Measurements from ENCODE around the gene KMT2A. TPM values are rescaled to one million over a fixed set of nuclear protein-coding genes. Genes with fewer than 3 reads are reported as not detected.

Gene KMT2A
- total RNA-seq, 2 donors from 2014 or later: 76.9 to 78.8 TPM

GRCh38 chr11:118497831-118498230 is 61.5 kb downstream of the KMT2A start:
- no peak for TF ChIP-seq CTCF (conservative IDR thresholded peaks at IDR 0.05)
- no peak overlapping the region for H3K4me3 Mint-ChIP-seq
- H3K36me3 Mint-ChIP-seq (ENCODE audit: low read depth): peaks cover 79% of the 10 kb centered on the region
- H3K36me3 ChIP-seq (ENCODE audit: control insufficient read depth, insufficient read depth, low read length): peaks cover 96% of the 10 kb centered on the region
- no peak overlapping the region for H3K27ac Mint-ChIP-seq
- no peak overlapping the region for H3K27ac ChIP-seq (ENCODE audit: low read depth, low read length)
- no peaks in the 10 kb centered on the region for H3K4me1 ChIP-seq (ENCODE audit: control insufficient read depth, insufficient read depth, low read length)
- no peak for DNase-seq
- H3K9me3 Mint-ChIP-seq: no peaks in the 10 kb centered on the region
- no peaks in the 10 kb centered on the region for H3K4me1 Mint-ChIP-seq
- WGBS, 2 experiments (ENCODE audit: insufficient coverage in 1 of 2, insufficient read length in 1 of 2): 94 to 95% methylated on average over 2 to 4 of the region's 4 CpGs
- no peaks in the 10 kb centered on the region for H3K27me3 ChIP-seq (ENCODE audit: control insufficient read depth, insufficient read depth, low read length, poor library complexity, severe bottlenecking)
- no peaks in the 10 kb centered on the region for H3K27me3 Mint-ChIP-seq (ENCODE audit: insufficient read depth)
- H3K4me3 ChIP-seq (ENCODE audit: low read length): no peak overlapping the region
- no peaks in the 10 kb centered on the region for H3K9me3 ChIP-seq (ENCODE audit: control insufficient read depth, low read length)
- no peak overlapping the region for H3K9ac ChIP-seq (ENCODE audit: extremely low read depth, low read length, poor library complexity, severe bottlenecking)

DNA sequence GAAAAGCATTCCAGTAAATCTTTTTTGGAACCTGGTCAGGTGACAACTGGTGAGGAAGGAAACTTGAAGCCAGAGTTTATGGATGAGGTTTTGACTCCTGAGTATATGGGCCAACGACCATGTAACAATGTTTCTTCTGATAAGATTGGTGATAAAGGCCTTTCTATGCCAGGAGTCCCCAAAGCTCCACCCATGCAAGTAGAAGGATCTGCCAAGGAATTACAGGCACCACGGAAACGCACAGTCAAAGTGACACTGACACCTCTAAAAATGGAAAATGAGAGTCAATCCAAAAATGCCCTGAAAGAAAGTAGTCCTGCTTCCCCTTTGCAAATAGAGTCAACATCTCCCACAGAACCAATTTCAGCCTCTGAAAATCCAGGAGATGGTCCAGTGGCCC is 66.9 kb downstream of the KMT2A start:
- Histone ChIP-seq H3K27ac (ENCODE audit: low read depth, low read length) (no peak overlapping the region), H3K9me3 (ENCODE audit: control insufficient read depth, low read length) (no peaks in the 10 kb centered on the region), H3K27me3 (ENCODE audit: control insufficient read depth, insufficient read depth, low read length, poor library complexity, severe bottlenecking) (no peaks in the 10 kb centered on the region), H3K4me3 (ENCODE audit: low read length) (no peak overlapping the region), H3K36me3 (ENCODE audit: control insufficient read depth, insufficient read depth, low read length) (peaks cover 98% of the 10 kb centered on the region), H3K4me1 (ENCODE audit: control insufficient read depth, insufficient read depth, low read length) (no peaks in the 10 kb centered on the region), H3K9ac (ENCODE audit: extremely low read depth, low read length, poor library complexity, severe bottlenecking) (no peak overlapping the region)
- H3K9me3 Mint-ChIP-seq: no peaks in the 10 kb centered on the region
- peaks cover 88% of the 10 kb centered on the region for H3K36me3 Mint-ChIP-seq (ENCODE audit: low read depth)
- no peak for TF ChIP-seq CTCF (conservative IDR thresholded peaks at IDR 0.05)
- no peaks in the 10 kb centered on the region for H3K4me1 Mint-ChIP-seq
- no peaks in the 10 kb centered on the region for H3K27me3 Mint-ChIP-seq (ENCODE audit: insufficient read depth)
- no peak overlapping the region for H3K4me3 Mint-ChIP-seq
- no peak overlapping the region for H3K27ac Mint-ChIP-seq
- 95% methylated on average over 3 of the region's 3 CpGs; no CpG with 5 or more reads in 1 of the 2 experiments for WGBS, 2 experiments (ENCODE audit: insufficient coverage in 1 of 2, insufficient read length in 1 of 2)
- DNase-seq: no peak

DNA sequence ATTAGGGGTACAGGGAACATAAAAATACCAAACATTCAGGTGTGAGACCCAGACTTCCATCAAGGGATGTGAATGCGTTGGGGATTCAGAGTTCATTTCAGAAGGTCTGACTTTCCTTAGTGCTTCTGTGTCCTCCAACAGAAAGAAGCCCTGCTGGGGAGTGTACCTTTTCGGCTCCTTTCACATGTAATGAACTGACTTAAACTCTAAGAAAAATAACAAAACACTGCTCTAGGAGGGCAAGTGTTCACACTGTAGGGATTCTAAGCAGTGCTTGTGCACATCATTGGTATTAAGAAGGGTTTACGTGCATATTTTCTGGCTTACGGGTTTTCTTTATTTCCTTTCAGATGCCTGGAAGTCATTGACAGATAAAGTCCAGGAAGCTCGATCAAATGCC is 75.3 kb downstream of the KMT2A start:
- H3K9ac ChIP-seq (ENCODE audit: extremely low read depth, low read length, poor library complexity, severe bottlenecking): no peak overlapping the region
- H3K4me3 ChIP-seq (ENCODE audit: low read length): no peak overlapping the region
- Mint-ChIP-seq H3K9me3 (no peaks in the 10 kb centered on the region), H3K27me3 (ENCODE audit: insufficient read depth) (no peaks in the 10 kb centered on the region), H3K36me3 (ENCODE audit: low read depth) (peaks cover 74% of the 10 kb centered on the region), H3K4me1 (no peaks in the 10 kb centered on the region), H3K4me3 (no peak overlapping the region), H3K27ac (no peak overlapping the region)
- WGBS, 2 experiments (ENCODE audit: insufficient coverage in 1 of 2, insufficient read length in 1 of 2): 88 to 92% methylated on average over 5 of the region's 5 CpGs
- H3K36me3 ChIP-seq (ENCODE audit: control insufficient read depth, insufficient read depth, low read length): peaks cover 95% of the 10 kb centered on the region
- DNase-seq: no peak
- no peak overlapping the region for H3K27ac ChIP-seq (ENCODE audit: low read depth, low read length)
- peaks cover 3% of the 10 kb centered on the region for H3K9me3 ChIP-seq (ENCODE audit: control insufficient read depth, low read length)
- no peaks in the 10 kb centered on the region for H3K27me3 ChIP-seq (ENCODE audit: control insufficient read depth, insufficient read depth, low read length, poor library complexity, severe bottlenecking)
- H3K4me1 ChIP-seq (ENCODE audit: control insufficient read depth, insufficient read depth, low read length): no peaks in the 10 kb centered on the region
- no peak for TF ChIP-seq CTCF (conservative IDR thresholded peaks at IDR 0.05)
